Panc1 (cell line): ENCODE data around the gene EFEMP1. TPM values are rescaled to one million over a fixed set of nuclear protein-coding genes. Genes with fewer than 3 reads are reported as not detected.

Source experiments
- ATAC-seq: fragments of 200-7000 bp; cut with Tn5 transposase; 2 replicates; pipeline ENCODE4 v1.9.1; 2020; ENCODE audit warnings: mild to moderate bottlenecking, moderate library complexity
- BruUV-seq: library from RNA; stranded (reverse); fragments of 400-500 nt; replicated peaks from 2 replicates; lab custom pipeline; 2021; lab: Mats Ljungman, UMichigan
- CTCF ChIA-PET: fragments of 300-600 bp; sonication (Branson Sonifier 250); formaldehyde crosslinking; loops from one replicate; lab custom pipeline; 2022; ENCODE audit warnings: antibody characterized with exemption; lab: Charles Lee
- POLR2A ChIA-PET: fragments of 300-600 bp; sonication (Branson Sonifier 250); formaldehyde crosslinking; loops from one replicate; lab custom pipeline; 2022; ENCODE audit warnings: antibody characterized with exemption; lab: Charles Lee
- DNase-seq: peaks from one replicate; pipeline ENCODE4 v3.0.0-alpha.2; 2010; ENCODE audit warnings: low read depth, low spot score
- H3K27ac ChIP-seq: 2 replicates; pipeline ENCODE4 v1.5.1; 2011; ENCODE audit warnings: mild to moderate bottlenecking, low read length, inconsistent platforms
- H3K27me3 ChIP-seq: fragments of 200-500 bp; sonication (Bioruptor generic); 2 replicates; pipeline ENCODE4 v1.6.0; 2014; ENCODE audit warnings: low read length, inconsistent platforms; ENCODE audit not compliant: control insufficient read depth, insufficient read depth
- H3K36me3 ChIP-seq: fragments of 200-500 bp; sonication (Bioruptor generic); 2 replicates; pipeline ENCODE4 v1.5.1; 2014; ENCODE audit warnings: inconsistent platforms, mild to moderate bottlenecking, low read length, moderate library complexity; ENCODE audit not compliant: control insufficient read depth, insufficient read depth
- H3K4me1 ChIP-seq: 2 replicates; pipeline ENCODE4 v1.5.1; 2011; ENCODE audit warnings: inconsistent platforms, mild to moderate bottlenecking, low read length, moderate library complexity; ENCODE audit not compliant: control insufficient read depth, insufficient read depth
- H3K4me3 ChIP-seq, 2 experiments: 2 replicates each; pipeline ENCODE4 v1.5.1; 2011 to 2012; ENCODE audit warnings: low read depth in 2 of 2, low read length in 2 of 2, mild to moderate bottlenecking in 2 of 2, inconsistent platforms in 1 of 2, moderate library complexity in 1 of 2
- H3K9me3 ChIP-seq: fragments of 200-500 bp; sonication (Bioruptor generic); 2 replicates; pipeline ENCODE4 v1.5.1; 2014; ENCODE audit warnings: low read depth, mild to moderate bottlenecking, inconsistent platforms, low read length, moderate library complexity; ENCODE audit not compliant: control insufficient read depth, insufficient read depth
- CTCF ChIP-seq: fragments of 450-650 bp; IDR thresholded peaks from 2 replicates; pipeline ENCODE4 v1.5.1; 2017; ENCODE audit warnings: mild to moderate bottlenecking
- POLR2AphosphoS5 ChIP-seq: IDR thresholded peaks from 2 replicates; pipeline ENCODE4 v1.6.1; 2012; ENCODE audit warnings: mild to moderate bottlenecking, low read depth, low read length, moderate library complexity
- REST ChIP-seq, 2 experiments: IDR thresholded peaks; 2 replicates each; pipeline ENCODE4 v1.6.1; 2011 to 2012; ENCODE audit warnings: low read depth in 2 of 2, control low read depth in 1 of 2, low read length in 1 of 2, mild to moderate bottlenecking in 1 of 2, moderate library complexity in 1 of 2; ENCODE audit not compliant: insufficient read depth in 1 of 2
- SIN3A ChIP-seq: IDR thresholded peaks from 2 replicates; pipeline ENCODE4 v1.6.1; 2012; ENCODE audit warnings: low read depth, mild to moderate bottlenecking, low read length, moderate library complexity, borderline replicate concordance; ENCODE audit not compliant: insufficient read depth
- TCF7L2 ChIP-seq: IDR thresholded peaks from 2 replicates; pipeline ENCODE4 v1.6.1; 2011; ENCODE audit warnings: mild to moderate bottlenecking, low read depth, low read length, inconsistent platforms
- in situ Hi-C: cut with HindIII; loops from 2 replicates; pipeline ENCODE4 v1.10.0; 2016; ENCODE audit warnings: low sequenced_read_pairs, low pct_unique_long_range_greater_than_20kb
- intact Hi-C: fragments of 100-400 bp; cut with micrococcal nuclease; formaldehyde crosslinking; loops from one replicate; pipeline ENCODE4 v1.10.0; 2022; ENCODE audit not compliant: unreplicated experiment
- total RNA-seq: library from RNA; stranded (reverse); gene quantifications from one replicate; pipeline ENCODE4 v1.2.1, GENCODE V29; 2021; ENCODE audit not compliant: unreplicated experiment

Gene EFEMP1
- total RNA-seq, 1 experiment from 2014 or later: 15.5 TPM

DNA sequence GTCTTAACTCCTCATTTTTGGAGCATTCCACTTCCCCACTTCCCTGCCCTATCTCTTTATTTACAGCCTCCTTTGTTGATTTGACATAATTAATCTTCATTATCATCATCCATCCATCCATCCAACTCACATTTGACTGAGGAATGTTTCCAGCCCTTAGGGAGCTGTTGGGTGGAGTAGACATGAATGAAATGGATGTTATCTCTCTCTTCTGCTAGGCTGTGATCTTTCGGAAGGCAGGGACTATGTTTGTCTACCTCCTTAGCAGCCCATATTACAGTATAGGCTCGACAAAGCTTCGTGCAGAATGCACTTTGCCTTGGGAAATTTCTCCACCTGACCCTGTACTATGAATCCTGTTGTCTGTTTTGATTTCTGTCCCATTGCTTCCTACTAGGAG is 7.7 kb upstream of the EFEMP1 start:
- Histone ChIP-seq H3K9me3 (no peaks in the 10 kb centered on the region), H3K36me3 (no peaks in the 10 kb centered on the region), H3K27ac (no peak overlapping the region), H3K4me1 (no peaks in the 10 kb centered on the region), H3K27me3 (no peaks in the 10 kb centered on the region), H3K4me3 (no peak overlapping the region)
- TF ChIP-seq REST (IDR thresholded peaks at IDR 0.05; ENCODE audit: insufficient read depth in 1 of 2, low read depth in 2 of 2, low read length in 1 of 2) (no peak), POLR2AphosphoS5 (no peak), TCF7L2 (no peak), CTCF (no peak), SIN3A (no peak)
- CTCF ChIA-PET: no interaction called here
- in situ Hi-C loops (no loop called here), intact Hi-C loops (no loop called here)
- DNase-seq (no peak), ATAC-seq (no peak)
- POLR2A ChIA-PET: interaction anchor here (0.8 kb wide), 1 partner anchor 22 kb away, joined by 9 read pairs; no protein-coding TSS in a partner anchor
- BruUV-seq: no TSS peak

GRCh38 chr2:55929476-55929875 is 5.9 kb upstream of the EFEMP1 start:
- Histone ChIP-seq H3K4me1 (no peaks in the 10 kb centered on the region), H3K4me3 (no peak overlapping the region), H3K9me3 (no peaks in the 10 kb centered on the region), H3K36me3 (no peaks in the 10 kb centered on the region), H3K27me3 (peaks cover 4% of the 10 kb centered on the region), H3K27ac (no peak overlapping the region)
- no TSS peak for BruUV-seq
- no peak for DNase-seq
- no peak for ATAC-seq
- TF ChIP-seq TCF7L2 (no peak), POLR2AphosphoS5 (no peak), CTCF (no peak), SIN3A (no peak), REST (IDR thresholded peaks at IDR 0.05; ENCODE audit: insufficient read depth in 1 of 2, low read depth in 2 of 2, low read length in 1 of 2) (no peak)
- intact Hi-C loops: no loop called here
- CTCF ChIA-PET: no interaction called here
- in situ Hi-C loops: no loop called here
- POLR2A ChIA-PET: no interaction called here
